Ammon's horn (tissue), 1 donor: ENCODE measurements around the gene B9D2.
"Not testable (repeated sequence)": the region's sequence is repeated elsewhere in the genome, so short reads cannot be mapped to it uniquely, and the experiment has no call there.

Experiments
- DNase-seq: peaks from one replicate; pipeline ENCODE4 v3.0.0-alpha.2; 2016; ENCODE audit warnings: low spot score

The B9D2 gene

GRCh38 chr19:41391618-41392017, 27.7 kb upstream of the B9D2 start:
- DNase-seq, result no peak

DNA sequence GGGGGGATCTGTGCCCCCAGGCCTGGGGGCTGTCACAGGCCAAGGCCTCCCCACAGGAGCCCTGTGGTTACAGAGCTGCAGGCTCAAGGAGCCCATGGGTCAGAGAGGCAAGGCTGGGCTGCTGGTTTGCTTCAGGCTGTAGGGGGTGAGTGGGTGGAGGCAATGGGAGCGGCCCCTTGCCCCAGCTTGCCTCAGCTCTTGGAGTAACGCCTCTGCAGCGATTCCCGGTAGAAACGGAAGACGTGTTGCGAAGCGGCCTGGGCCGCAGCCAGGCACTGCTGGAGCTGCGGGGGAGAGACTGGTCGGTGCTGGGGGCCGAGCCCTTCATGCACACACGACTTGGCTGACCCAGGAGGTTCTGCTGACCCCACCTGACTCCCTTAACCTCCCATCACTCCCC, 22.5 kb upstream of the B9D2 start:
- DNase-seq, result no peak

DNA sequence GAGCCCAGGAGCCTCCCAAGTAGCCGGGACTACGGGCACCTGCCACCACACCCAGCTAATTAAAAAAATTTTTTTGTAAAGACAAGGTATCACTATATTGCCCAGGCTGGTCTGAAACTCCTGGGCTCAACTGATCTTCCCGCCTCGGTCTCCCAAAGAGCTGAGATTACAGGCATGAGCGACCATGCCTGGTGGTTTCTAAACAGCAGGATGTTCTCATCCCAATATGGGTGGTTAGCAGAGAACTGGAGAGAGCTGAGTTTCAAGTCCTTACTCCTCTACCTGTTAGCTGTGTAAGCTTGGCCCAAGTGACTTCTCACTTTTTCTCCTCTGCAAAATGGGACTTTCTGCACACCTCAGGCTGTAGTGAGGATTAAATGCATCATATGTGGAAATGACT, 20.4 kb upstream of the B9D2 start:
- no peak for DNase-seq

- DNase-seq, result not testable (repeated sequence)
Measured at GRCh38 chr19:41381536-41381935, 17.6 kb upstream of the B9D2 start.

- no peak for DNase-seq
Measured at GRCh38 chr19:41377977-41378709, 14.2 kb upstream of the B9D2 start.

DNA sequence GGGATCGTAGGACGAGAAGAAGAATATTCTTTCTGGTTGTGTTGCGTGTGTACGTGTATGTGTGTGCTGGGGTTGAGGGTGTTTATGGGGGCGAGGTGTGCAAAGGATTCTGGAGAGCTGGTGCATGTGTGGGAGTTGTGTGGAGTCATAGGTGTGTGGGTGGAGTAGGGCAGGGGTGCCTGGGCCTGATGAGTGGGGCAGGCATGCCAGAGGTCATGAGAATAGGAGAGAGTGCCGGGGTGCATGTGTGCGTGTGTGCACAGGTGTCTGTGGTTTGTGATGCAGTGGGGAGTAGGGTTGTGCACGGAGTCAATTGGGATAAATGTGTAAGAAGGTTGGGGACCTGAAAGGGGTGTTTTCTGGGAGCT, 13.0 kb upstream of the B9D2 start:
- no peak for DNase-seq

- DNase-seq, result no peak
Measured at GRCh38 chr19:41376241-41376997, 12.5 kb upstream of the B9D2 start, which contains the start of gene TMEM91. TMEM91 (plus strand) TSS chr19:41376533; CDS start chr19:41378310, 1,777 bp downstream.

- DNase-seq, result peak; percentile 84
Measured at GRCh38 chr19:41373993-41374392, 10.0 kb upstream of the B9D2 start.

DNA sequence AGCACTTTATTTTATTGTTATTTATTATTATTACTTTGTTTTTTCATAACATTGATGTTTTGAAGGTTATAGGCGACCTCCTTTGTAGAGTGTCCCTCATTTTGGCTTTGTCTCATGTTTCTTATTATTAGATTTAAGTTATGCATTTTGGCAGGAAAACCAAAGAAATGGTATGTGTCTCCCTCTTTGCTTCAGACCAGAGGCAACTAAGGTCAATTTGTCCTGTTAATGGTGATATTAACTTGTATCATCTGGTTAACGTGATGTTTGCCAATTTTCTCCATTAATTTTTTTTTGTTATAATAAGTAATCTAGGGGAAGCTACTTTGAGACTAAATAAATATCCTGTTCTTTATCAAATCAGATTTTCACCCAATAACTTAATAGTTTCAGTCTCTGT, 8.6 kb upstream of the B9D2 start:
- no peak for DNase-seq

- no peak for DNase-seq
Measured at GRCh38 chr19:41371541-41371940, 7.6 kb upstream of the B9D2 start.

DNA sequence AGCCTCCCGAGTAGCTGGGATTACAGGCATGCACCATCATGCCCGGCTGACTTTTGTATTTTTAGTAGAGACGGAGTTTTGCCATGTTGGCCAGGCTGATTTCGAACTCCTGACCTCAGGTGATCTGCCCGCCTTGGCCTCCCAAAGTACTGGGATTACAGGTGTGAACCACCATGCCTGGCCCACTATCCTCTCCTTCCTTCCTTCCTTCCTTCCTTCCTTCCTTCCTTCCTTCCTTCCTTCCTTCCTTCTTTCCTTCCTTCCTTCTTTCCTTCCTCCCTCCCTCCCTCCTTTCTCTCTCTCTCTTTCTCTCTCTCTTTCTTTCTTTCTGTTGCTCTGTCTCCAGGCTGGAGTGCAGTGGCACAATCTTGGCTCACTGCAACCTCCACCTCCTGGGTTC, 7.2 kb upstream of the B9D2 start:
- DNase-seq, result not testable (repeated sequence)

DNA sequence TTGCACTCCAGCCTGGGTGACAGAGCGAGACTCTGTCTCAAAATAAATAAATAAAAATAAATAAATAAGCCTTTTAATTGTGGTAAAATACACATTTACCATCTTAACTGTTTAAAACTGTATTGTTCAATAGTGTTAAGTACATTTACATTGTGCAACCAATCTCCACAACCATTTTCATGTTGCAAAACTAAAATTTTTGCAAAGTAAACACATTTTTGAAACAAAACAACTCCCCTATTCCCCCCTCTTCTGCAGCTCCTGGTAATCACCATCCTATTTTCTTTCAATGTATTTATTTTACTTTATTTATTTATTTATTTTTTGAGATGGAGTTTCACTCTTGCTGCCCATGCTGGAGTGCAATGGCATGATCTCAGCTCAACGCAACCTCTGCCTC, 5.8 kb upstream of the B9D2 start:
- no peak for DNase-seq

GRCh38 chr19:41367848-41368301, 3.9 kb upstream of the B9D2 start:
- no peak for DNase-seq

- DNase-seq, result no peak
Measured at GRCh38 chr19:41366089-41366488, 2.1 kb upstream of the B9D2 start.

- DNase-seq, result no peak
Measured at GRCh38 chr19:41364524-41365391, 809 bp upstream of the B9D2 start.

DNA sequence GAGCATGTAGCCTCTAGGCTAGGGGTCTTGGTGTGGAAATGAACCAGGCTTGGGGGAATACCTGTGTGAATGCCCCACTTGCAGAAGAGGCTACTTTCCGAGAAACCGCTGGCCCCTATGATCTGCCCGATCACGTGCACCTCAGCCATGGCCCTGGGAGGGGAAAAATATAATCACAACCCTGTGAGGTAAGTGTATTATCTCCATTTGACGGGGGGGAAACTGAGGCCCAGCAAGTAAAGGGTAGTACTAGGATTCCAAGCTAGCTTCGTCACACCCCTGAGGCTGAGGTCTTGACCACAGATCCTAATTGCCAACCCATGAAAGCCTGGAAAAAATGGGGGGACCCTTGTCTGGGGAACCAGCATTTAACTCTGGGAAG, 587 bp downstream of the B9D2 start:
- no peak for DNase-seq

- DNase-seq, result no peak
Measured at GRCh38 chr19:41362143-41362847, 1.7 kb downstream of the B9D2 start.

GRCh38 chr19:41359741-41360140, 4.2 kb downstream of the B9D2 start:
- no peak for DNase-seq

- no peak for DNase-seq
Measured at GRCh38 chr19:41357746-41358145, 6.2 kb downstream of the B9D2 start.

GRCh38 chr19:41356984-41357739, 6.8 kb downstream of the B9D2 start:
- no peak for DNase-seq

- DNase-seq, result no peak
Measured at GRCh38 chr19:41355802-41356201, 8.1 kb downstream of the B9D2 start.
